ENCODE data around the gene PRTN3.
A peak's percentile ranks its signal among the peaks of the same experiment; 100 is the strongest.
"Not testable (repeated sequence)": the region's sequence is repeated elsewhere in the genome, so short reads cannot be mapped to it uniquely, and the experiment has no call there.

PRTN3 gene

DNA sequence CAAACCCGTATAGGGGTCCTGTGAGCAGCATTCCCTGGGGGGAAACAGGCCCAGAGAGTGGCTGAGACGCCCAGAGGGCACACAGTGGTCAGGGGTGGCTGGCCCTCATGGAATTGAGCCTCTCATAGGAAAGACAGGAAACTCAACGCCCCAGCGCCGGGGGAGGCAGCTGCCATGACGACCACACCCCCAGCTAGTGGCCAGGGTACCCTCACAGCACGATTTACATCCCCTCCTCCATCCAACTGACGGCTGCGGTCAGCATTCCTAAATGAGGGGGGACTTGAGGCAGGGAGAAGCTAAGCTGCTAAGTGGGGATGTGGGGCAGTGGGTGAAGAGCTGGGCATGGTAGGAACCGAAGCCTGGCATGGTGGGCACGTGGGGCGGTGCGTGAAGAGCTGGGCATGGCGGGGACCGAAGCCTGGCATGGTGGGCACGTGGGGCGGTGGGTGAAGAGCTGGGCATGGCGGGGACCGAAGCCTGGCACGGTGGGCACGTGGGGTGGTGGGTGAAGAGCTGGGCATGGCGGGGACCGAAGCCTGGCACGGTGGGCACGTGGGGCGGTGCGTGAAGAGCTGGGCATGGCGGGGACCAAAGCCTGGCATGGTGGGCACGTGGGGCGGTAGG is 42.2 kb downstream of the PRTN3 start:
- no peak for DNase-seq

DNA sequence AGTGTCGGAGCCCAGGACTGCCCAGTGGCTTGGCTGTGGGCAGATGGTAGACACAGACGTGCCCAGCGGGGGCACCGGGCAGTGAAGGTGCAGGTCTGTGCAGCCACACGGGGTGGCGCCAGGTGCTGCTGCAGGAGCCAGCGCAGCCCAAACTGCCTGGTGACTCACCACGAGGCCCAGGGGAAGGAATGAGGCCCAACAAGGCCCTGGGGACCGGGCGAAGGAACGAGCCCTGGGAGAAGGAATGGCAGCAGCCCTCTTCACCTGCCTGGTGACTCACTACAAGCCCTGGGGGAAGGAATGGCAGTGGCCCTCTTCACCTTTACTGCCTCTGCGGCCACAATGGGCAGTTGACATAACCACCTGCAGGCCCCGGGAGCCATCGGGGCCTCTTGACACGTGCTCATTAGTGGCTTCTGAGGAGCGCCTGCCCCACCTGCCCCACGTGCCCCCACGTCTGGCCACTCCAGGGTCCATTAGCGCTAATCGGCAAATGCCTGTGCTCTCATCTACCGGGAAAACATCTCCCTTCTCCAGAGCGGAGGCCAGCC is 42.9 kb downstream of the PRTN3 start:
- DNase-seq, result no peak

DNA sequence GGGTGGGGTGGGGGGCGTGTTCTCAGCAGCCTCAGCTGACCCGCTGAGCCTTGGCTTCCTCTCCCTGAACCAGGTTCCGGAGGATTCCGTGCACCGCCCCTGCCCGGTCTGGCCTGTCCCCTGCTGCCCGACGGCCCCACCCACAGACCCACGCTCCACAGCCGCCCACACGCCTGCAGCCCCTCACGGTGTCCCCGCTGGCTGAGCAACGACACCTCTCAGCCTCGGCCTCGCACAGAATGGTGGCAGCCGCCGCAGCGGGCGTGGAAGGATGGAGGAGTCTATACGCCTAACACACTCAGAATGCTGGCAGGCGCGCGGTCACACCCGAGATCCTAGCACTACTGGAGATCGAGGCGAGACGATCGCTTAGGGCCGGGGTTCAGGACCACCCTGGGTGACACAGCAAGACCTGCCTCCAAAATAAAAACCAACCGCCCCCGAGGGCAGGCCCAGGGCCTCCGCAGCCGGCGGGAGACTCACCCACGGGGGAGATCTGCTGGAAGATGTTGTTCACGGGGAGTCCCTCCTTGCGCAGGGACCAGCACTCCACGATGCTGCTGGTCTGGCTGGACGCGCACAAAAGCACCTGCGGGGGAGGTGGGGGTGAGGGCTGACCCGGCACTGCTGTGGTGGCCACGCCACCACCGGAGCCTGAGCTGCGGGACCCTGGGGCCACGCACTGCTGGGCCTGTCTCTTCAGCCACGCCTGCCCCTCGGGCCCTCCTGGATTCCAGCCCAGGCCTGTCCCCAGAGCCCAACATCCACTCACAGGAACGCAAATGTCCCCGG is 43.8 kb downstream of the PRTN3 start:
- no peak for DNase-seq

DNA sequence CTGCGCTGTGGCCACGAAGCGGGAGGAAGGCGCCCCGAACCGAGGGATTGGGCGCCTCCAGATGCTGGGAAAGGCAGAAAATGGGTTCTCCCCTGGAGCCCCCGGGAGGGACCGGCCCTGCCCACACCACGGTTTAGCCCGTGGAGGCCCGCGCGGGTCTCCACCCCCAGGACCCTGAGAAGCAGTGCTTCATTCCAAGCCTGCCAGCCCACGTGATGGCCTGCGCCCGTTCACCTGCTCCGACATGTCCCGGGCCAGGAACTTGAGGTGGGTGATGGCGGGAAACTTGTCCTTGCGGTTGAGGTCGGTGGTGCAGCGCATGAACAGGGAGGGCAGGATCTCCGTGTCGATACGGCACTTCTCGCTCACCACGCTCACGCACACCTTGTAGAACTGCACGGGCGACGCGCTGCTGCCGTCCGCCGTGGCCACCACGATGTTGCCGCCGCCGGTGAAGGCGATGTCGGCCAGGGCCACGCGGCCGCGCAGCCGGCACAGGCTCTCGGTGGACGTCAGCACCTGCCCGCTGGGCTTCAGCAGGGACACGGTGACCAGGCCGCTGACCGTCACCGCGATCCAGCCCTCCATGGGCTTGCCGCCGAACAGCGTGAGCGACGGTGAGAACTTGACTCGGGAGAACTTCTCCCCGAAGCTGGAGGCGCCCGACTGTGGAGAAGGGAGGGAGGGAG is 44.9 kb downstream of the PRTN3 start:
- no peak for DNase-seq

DNA sequence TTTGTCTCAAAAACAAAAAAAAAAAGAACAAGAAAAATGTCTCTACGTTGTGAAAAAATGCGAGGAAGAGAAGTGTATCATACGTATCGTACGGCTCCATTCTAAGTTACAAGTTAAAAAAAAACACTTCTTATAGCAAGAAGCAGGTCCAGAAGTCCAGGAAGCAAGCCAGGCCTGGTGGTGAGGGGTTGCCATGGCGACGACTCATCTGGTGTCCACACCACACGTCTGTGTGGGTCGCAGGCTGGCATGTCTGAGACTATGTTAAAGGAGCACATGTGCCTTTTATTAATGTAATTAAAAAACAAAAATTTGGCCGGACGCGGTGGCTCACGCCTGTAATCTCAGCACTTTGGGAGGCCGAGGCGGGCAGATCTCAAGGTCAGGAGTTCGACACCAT is 46.3 kb downstream of the PRTN3 start:
- DNase-seq, result no peak

DNA sequence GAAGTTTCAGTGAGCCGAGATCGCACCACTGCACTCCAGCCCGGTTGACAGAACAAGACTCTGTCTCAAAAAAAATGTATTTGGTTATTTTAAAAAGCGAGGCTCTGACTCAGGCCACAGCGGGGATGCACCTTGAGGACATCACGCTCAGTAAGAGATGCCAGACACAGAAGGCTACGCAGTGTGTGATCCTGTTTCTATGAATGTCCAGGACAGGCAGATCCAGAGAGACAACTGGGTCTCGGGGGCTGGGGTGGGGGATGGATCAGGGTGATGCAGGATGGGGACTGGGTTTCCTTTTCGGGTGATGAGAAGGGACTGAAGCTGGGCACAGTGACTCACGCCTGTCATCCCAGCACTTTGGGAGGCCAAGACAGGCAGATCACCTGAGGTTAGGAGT is 46.8 kb downstream of the PRTN3 start:
- no peak for DNase-seq

DNA sequence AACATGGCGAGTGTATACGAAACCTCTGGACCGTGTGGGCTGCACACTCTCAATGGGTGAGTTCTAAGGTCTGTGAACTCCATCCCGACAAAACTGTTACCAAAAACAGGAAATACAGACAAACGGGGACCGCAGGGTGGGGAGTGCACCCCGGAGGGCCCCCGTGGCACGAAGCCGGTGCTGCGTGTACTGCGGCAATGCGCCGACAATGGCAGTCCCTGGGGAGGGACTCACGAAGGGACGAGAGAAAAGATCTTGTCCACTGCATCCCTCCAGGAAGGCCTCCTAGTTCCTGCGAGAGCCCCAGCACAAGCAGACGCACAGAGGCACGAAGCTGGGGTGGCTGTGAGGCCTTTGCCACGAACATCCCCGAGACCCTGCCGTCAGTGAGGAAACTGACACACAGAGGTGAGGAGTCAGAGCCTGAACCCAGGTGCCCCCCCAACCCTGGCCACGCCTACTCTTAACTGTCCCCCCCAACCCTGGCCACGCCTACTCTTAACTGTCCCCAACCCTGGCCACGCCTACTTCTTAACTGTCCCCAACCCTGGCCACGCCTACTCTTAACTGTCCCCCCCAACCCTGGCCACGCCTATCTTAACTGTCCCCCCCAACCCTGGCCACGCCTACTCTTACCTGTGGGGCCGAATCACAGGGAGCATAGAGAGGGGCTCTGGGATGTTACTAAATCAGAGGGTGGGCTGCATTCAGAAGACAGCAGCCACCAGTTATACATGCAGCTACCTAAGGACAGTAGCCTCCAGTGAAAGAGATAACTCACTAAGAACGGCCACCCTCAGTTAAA is 48.0 kb downstream of the PRTN3 start:
- peak in 2 of 5 experiments; percentile 63 to 90 for DNase-seq

DNA sequence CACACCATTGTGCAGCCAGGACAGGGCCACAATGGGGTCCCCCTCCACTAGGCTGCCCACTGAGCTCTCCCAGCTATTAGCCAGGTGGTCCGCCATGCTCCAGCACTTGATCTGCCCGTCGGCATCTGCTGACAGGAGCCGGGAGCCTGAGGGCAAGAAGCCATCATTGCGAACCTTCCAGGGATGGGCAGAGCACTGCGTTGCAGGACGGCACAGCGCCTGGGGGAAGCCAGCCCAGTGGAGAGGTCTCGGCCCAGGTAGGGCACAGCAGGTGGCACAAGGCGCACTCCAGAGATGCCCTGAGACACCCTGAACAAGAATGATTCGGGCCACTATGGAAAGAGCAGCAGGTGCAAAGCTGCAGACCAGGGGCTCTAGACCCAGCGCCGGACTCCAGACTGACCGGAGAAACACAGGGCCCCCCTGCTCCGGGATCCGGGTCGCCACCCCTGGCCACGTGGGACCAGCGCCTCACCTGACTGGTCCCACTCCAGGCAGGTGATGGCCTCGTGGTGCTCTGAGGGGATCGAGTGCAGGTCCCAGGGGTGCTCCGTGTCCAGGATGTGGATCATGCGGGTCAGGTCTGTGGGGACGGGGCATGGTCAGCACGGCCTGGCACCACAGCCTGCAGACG is 49.0 kb downstream of the PRTN3 start:
- no peak for DNase-seq

DNA sequence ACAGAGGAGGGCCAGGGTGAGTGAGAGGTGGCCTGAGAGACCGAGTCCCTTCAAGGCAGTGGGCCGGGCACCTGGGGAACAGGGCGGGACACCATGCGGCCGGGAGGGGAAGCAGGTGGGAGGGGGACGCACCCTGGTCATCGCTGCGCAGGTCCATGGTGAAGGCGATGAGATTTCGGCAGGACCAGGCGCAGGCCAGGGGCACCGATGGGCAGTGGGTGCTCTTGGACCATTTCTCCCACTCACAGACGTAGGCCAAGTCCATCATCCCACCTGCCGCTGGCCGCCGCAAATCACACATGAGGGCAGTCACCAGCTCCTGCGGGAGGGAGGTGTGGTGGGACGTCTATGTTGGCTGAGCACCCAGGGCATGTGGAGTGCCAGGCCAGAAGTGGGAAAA is 50.0 kb downstream of the PRTN3 start:
- no peak for DNase-seq

DNA sequence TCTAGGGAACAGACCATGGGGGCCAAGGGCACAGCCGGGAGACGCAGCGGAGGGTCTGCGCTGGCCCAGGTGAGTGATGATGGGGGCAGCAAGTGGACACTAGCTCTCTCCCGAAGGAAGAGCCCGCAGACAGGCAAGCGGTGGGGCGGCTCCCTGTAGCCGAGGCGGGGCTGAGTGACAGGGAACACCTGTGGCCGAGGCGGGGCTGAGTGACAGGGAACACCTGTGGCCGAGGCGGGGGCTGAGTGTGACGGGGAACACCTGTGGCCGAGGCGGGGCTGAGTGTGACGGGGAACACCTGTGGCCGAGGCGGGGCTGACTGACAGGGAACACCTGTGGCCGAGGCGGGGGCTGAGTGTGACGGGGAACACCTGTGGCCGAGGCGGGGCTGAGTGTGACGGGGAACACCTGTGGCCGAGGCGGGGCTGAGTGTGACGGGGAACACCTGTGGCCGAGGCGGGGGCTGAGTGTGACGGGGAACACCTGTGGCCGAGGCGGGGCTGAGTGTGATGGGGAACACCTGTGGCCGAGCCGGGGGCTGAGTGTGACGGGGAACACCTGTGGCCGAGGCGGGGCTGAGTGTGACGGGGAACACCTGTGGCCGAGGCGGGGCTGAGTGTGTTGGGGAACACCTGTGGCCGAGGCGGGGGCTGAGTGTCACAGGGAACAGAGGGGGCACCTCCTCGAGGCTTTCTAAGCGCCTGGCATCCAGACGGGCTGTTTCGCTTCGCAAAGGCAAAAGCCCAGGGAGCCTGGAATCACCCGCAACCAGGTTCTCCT is 50.8 kb downstream of the PRTN3 start:
- DNase-seq, result not testable (repeated sequence)

DNA sequence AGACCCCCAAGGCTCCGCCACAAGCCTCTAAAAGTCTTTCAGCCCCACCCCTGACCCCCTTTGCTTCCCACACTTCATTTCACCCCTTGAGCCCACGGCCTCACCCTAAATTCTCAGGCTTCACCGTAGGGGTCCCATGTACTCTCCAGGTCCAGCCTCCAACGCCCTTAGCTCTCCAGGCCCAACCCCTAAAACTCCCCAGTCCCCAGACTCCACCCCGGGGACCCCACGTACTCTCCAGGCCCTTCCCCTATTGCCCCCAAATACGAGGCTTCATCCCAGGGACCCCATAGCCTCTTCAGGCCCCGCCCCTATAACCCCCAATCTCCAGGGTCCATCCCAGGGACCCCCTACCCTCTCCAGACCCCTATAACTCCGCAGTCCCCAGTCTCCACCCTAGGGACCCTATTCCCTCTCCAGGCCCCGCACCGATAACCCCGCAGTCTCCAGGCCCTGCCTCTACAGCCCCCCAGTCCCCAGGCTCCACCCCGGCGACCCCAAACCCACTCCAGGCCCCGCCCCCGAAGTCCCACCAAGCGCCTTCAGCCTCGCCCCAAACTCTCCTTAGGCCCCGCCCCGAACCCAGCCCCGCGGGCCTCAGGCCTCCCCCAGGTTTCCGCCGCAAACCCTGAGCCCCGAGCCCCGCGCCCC is 51.6 kb downstream of the PRTN3 start:
- DNase-seq, result no peak

DNA sequence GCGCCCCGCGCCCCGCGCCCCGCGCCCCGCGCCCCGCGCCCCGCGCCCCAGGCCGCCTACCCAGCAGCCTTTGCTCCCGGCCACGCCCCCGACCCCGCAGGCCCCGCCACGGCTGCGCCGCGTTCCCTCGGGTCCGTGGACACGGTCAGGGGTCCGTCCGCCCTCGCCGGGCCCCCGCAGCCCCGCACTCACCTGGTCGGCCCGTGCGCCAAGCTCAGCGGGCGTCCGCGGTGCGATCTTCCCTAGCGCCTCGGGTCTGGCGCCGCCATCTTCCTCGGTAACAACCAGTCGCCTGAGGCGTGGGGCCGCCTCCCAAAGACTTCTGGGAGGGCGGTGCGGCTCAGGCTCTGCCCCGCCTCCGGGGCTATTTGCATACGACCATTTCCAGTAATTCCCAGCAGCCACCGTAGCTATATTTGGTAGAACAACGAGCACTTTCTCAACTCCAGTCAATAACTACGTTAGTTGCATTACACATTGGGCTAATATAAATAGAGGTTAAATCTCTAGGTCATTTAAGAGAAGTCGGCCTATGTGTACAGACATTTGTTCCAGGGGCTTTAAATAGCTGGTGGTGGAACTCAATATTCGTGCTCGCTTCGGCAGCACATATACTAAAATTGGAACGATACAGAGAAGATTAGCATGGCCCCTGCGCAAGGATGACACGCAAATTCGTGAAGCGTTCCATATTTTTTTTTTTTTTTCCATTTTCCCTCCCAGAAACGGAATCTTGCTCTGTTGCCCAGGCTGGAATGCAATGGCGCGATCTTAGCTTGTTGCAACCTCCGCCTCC is 52.3 kb downstream of the PRTN3 start, which contains the start of the genes MED16 and RNU6-9:
MED16 (minus strand) TSS at position 294 of the 796 bp plus-strand sequence. CDS start 2,056 bp downstream, outside the sequence.
RNU6-9 (plus strand) TSS at position 591 of the 796 bp plus-strand sequence.
- peak; percentile 76 to 94 (median 88) for DNase-seq

DNA sequence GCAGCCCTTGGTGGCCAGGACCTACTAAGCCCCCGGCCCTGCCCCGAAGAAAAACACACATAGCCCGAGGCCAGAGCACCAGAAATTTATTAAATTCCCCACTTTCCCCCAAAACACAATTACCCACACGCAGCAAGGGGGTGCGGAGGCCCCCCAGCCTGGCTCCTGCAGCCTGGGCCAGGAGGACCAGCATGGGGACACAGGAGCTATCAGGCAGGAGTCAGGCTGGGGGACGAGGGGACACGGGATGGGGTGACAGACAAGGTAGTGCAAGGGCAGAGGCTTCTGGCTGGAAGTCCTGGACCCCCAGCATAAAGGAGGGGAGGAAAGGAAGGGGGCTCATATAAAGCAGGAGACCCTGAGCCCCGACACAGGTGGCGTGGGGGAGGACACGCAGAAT is 55.6 kb downstream of the PRTN3 start:
- DNase-seq, result no peak

DNA sequence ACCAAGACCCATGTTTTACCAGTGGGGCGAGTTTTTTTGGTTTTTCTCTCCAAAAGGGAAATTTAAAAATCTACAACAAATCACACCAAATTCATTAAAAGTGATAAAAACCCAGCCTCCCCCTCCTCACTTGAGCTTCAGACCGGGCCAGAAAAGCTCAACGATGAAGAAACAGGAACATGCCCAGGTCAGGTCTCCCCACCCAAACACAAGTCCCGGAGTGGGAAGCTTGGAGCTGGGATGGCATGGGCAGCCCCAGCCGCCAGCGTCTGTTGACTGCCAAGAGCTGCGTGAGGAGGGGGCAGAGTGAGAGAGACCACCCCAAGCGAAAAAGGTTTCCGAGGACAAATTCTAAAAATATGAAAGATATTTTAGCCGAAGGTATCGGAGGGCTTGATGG is 56.2 kb downstream of the PRTN3 start:
- DNase-seq, result no peak

DNA sequence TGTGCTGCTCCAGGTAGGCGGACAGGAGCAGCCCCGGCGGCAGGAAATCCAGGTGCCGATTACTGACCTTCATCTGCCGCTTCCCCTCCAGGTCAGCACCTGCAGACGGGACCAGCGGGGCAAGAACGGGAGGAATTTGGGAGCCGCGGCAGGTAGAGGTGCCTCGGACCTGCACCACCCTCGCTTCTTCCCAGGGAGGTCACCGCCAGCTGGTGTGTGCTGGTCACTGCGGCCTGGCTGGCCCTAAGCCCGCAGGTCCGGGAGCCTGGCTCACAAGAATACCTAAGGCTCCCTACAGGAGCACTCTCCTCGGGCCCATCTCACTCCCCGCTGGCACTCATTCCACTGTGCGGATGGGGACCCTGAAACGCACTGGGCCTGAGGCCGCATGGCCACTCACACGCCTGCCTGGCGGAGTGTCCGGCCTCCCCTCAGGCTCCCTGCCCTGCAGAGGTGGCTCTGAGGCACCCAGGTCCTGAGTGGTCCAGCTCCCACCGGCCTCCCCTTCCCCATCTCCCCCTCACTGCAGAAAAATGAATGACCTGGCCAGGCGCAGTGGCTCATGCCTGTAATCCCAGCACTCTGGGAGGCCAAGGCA is 56.7 kb downstream of the PRTN3 start:
- DNase-seq, result no peak

Measured in T-helper 2 cell (primary cell).